ENCODE results near the gene B9D1.
A peak's percentile ranks its signal among the peaks of the same experiment; 100 is the strongest.

B9D1 gene

GRCh38 chr17:19372011-19372370, 9.5 kb upstream of the B9D1 start:
- no peak for TF ChIP-seq CTCF (IDR thresholded peaks at IDR 0.05; ENCODE audit: extremely low read depth, insufficient read depth, missing control alignments)
- in situ Hi-C loops (cut with MboI; ENCODE audit: low pct_unique_long_range_greater_than_20kb, low sequenced_read_pairs, unreplicated experiment) = loop anchor here (25.0 kb wide), 1 partner anchor 390 kb away; no protein-coding TSS in a partner anchor
- no peak for DNase-seq (ENCODE audit: low spot score)

GRCh38 chr17:19371259-19372010, 8.9 kb upstream of the B9D1 start:
- no peak for DNase-seq (ENCODE audit: low spot score)
- TF ChIP-seq CTCF (IDR thresholded peaks at IDR 0.05; ENCODE audit: extremely low read depth, insufficient read depth, missing control alignments) = no peak
- in situ Hi-C loops (cut with MboI; ENCODE audit: low pct_unique_long_range_greater_than_20kb, low sequenced_read_pairs, unreplicated experiment) = loop anchor here (25.0 kb wide), 1 partner anchor 391 kb away; no protein-coding TSS in a partner anchor

GRCh38 chr17:19370493-19370960, 8.0 kb upstream of the B9D1 start:
- DNase-seq (ENCODE audit: low spot score) = peak; percentile 59
- TF ChIP-seq CTCF (IDR thresholded peaks at IDR 0.05; ENCODE audit: extremely low read depth, insufficient read depth, missing control alignments) = no peak
- in situ Hi-C loops (cut with MboI; ENCODE audit: low pct_unique_long_range_greater_than_20kb, low sequenced_read_pairs, unreplicated experiment) = loop anchor here (25.0 kb wide), 1 partner anchor 392 kb away; no protein-coding TSS in a partner anchor

- TF ChIP-seq CTCF (IDR thresholded peaks at IDR 0.05; ENCODE audit: extremely low read depth, insufficient read depth, missing control alignments) = no peak
- no peak for DNase-seq (ENCODE audit: low spot score)
- in situ Hi-C loops (cut with MboI; ENCODE audit: low pct_unique_long_range_greater_than_20kb, low sequenced_read_pairs, unreplicated experiment) = loop anchor here (10.0 to 25.0 kb wide), 2 partner anchors 55 to 392 kb away; no protein-coding TSS in a partner anchor
Measured at GRCh38 chr17:19369846-19370492, 7.4 kb upstream of the B9D1 start.

GRCh38 chr17:19369107-19369778, 6.7 kb upstream of the B9D1 start:
- in situ Hi-C loops (cut with MboI; ENCODE audit: low pct_unique_long_range_greater_than_20kb, low sequenced_read_pairs, unreplicated experiment) = loop anchor here (10.0 to 25.0 kb wide), 2 partner anchors 56 to 393 kb away; no protein-coding TSS in a partner anchor
- TF ChIP-seq CTCF (IDR thresholded peaks at IDR 0.05; ENCODE audit: extremely low read depth, insufficient read depth, missing control alignments) = no peak
- no peak for DNase-seq (ENCODE audit: low spot score)

GRCh38 chr17:19368229-19368628, 5.7 kb upstream of the B9D1 start:
- DNase-seq (ENCODE audit: low spot score) = no peak
- no peak for TF ChIP-seq CTCF (IDR thresholded peaks at IDR 0.05; ENCODE audit: extremely low read depth, insufficient read depth, missing control alignments)
- in situ Hi-C loops (cut with MboI; ENCODE audit: low pct_unique_long_range_greater_than_20kb, low sequenced_read_pairs, unreplicated experiment) = loop anchor here (10.0 to 25.0 kb wide), 2 partner anchors 57 to 394 kb away; no protein-coding TSS in a partner anchor
